Ectodermal cell (in vitro differentiated cells): Measurements from ENCODE around the gene PROM2.

ENCODE experiments used
- H3K27ac ChIP-seq: 2 replicates; pipeline ENCODE4 v1.7.0; 2013; ENCODE audit warnings: mild to moderate bottlenecking, low read depth, low read length; ENCODE audit not compliant: insufficient read depth, poor library complexity, severe bottlenecking
- H3K27me3 ChIP-seq: 2 replicates; pipeline ENCODE4 v1.7.0; 2013; ENCODE audit warnings: mild to moderate bottlenecking, low read length; ENCODE audit not compliant: insufficient read depth, control insufficient read depth, poor library complexity, severe bottlenecking
- H3K36me3 ChIP-seq: one replicate; pipeline ENCODE4 v1.7.0; 2013; ENCODE audit warnings: low read length; ENCODE audit not compliant: control insufficient read depth, insufficient read depth
- H3K4me1 ChIP-seq: one replicate; pipeline ENCODE4 v1.7.0; 2013; ENCODE audit warnings: low read length; ENCODE audit not compliant: control insufficient read depth, insufficient read depth
- H3K4me3 ChIP-seq: 2 replicates; pipeline ENCODE4 v1.7.0; 2013; ENCODE audit warnings: low read depth, low read length, control low read depth; ENCODE audit not compliant: insufficient read depth
- H3K9me3 ChIP-seq: 2 replicates; pipeline ENCODE4 v1.7.0; 2013; ENCODE audit warnings: mild to moderate bottlenecking, low read length, moderate library complexity; ENCODE audit not compliant: control insufficient read depth
- WGBS, 2 experiments: methylation state at CpG; one replicate each; pipeline ENCODE4 v1.1.7; 2013; ENCODE audit warnings: missing lambda C conversion rate in 2 of 2; 5-methylcytosine and 5-hydroxymethylcytosine counted together

PROM2 gene

GRCh38 chr2:95305380-95306061, 31.3 kb downstream of the PROM2 start:
- Histone ChIP-seq H3K36me3 (no peaks in the 10 kb centered on the region), H3K9me3 (no peaks in the 10 kb centered on the region), H3K4me3 (no peak overlapping the region), H3K4me1 (peaks cover 9% of the 10 kb centered on the region), H3K27me3 (no peaks in the 10 kb centered on the region), H3K27ac (no peak overlapping the region)
- WGBS, 2 experiments: 90 to 91% methylated on average over 15 of the region's 15 CpGs

- WGBS, 2 experiments: 87% methylated on average over 10 of the region's 10 CpGs
- no peaks in the 10 kb centered on the region for H3K9me3 ChIP-seq
These were observed 32.2 kb downstream of the PROM2 start for GRCh38 chr2:95306336-95306895.

GRCh38 chr2:95307036-95307435, 32.8 kb downstream of the PROM2 start:
- Histone ChIP-seq H3K36me3 (no peaks in the 10 kb centered on the region), H3K4me1 (peaks cover 9% of the 10 kb centered on the region), H3K9me3 (no peaks in the 10 kb centered on the region), H3K4me3 (no peak overlapping the region), H3K27ac (no peak overlapping the region), H3K27me3 (no peaks in the 10 kb centered on the region)
- 83 to 85% methylated on average over 5 of the region's 5 CpGs for WGBS, 2 experiments

More at GRCh38 chr2:95306336-95306895, 32.2 kb downstream of the PROM2 start:
- Histone ChIP-seq H3K27ac (no peak overlapping the region), H3K4me1 (peaks cover 9% of the 10 kb centered on the region), H3K27me3 (no peaks in the 10 kb centered on the region), H3K4me3 (no peak overlapping the region), H3K36me3 (no peaks in the 10 kb centered on the region)

GRCh38 chr2:95307878-95308277, 33.6 kb downstream of the PROM2 start:
- Histone ChIP-seq H3K27ac (no peak overlapping the region), H3K36me3 (no peaks in the 10 kb centered on the region), H3K4me1 (peaks cover 9% of the 10 kb centered on the region), H3K9me3 (no peaks in the 10 kb centered on the region), H3K27me3 (no peaks in the 10 kb centered on the region), H3K4me3 (no peak overlapping the region)
- 83% methylated on average over 8 of the region's 8 CpGs for WGBS, 2 experiments

- no peak overlapping the region for H3K27ac ChIP-seq
- no peaks in the 10 kb centered on the region for H3K27me3 ChIP-seq
- no peaks in the 10 kb centered on the region for H3K36me3 ChIP-seq
- H3K4me1 ChIP-seq: peaks cover 9% of the 10 kb centered on the region
- no peak overlapping the region for H3K4me3 ChIP-seq
- no peaks in the 10 kb centered on the region for H3K9me3 ChIP-seq
- 91% methylated on average over 12 of the region's 12 CpGs for WGBS, 2 experiments
These were observed 34.3 kb downstream of the PROM2 start for GRCh38 chr2:95308426-95308990.

- Histone ChIP-seq H3K4me3 (no peak overlapping the region), H3K27ac (no peak overlapping the region), H3K4me1 (peaks cover 9% of the 10 kb centered on the region), H3K36me3 (no peaks in the 10 kb centered on the region), H3K27me3 (no peaks in the 10 kb centered on the region), H3K9me3 (no peaks in the 10 kb centered on the region)
- 88 to 90% methylated on average over 8 of the region's 8 CpGs for WGBS, 2 experiments
These were observed 35.4 kb downstream of the PROM2 start for GRCh38 chr2:95309599-95309998.

- H3K27me3 ChIP-seq: no peaks in the 10 kb centered on the region
- no peak overlapping the region for H3K4me3 ChIP-seq
- H3K36me3 ChIP-seq: no peaks in the 10 kb centered on the region
- WGBS, 2 experiments: 91 to 94% methylated on average over 8 of the region's 8 CpGs
- no peak overlapping the region for H3K27ac ChIP-seq
- H3K9me3 ChIP-seq: no peaks in the 10 kb centered on the region
- H3K4me1 ChIP-seq: peaks cover 9% of the 10 kb centered on the region
These were observed 36.0 kb downstream of the PROM2 start for GRCh38 chr2:95310216-95310615.

GRCh38 chr2:95310651-95311050, 36.4 kb downstream of the PROM2 start:
- Histone ChIP-seq H3K27me3 (no peaks in the 10 kb centered on the region), H3K9me3 (no peaks in the 10 kb centered on the region), H3K27ac (no peak overlapping the region), H3K4me1 (peaks cover 9% of the 10 kb centered on the region), H3K36me3 (no peaks in the 10 kb centered on the region), H3K4me3 (no peak overlapping the region)
- 95 to 97% methylated on average over 4 of the region's 4 CpGs for WGBS, 2 experiments

- H3K4me3 ChIP-seq: no peak overlapping the region
- 90 to 92% methylated on average over 26 of the region's 26 CpGs for WGBS, 2 experiments
- no peaks in the 10 kb centered on the region for H3K36me3 ChIP-seq
- no peak overlapping the region for H3K27ac ChIP-seq
- peaks cover 8% of the 10 kb centered on the region for H3K4me1 ChIP-seq
- no peaks in the 10 kb centered on the region for H3K27me3 ChIP-seq
- no peaks in the 10 kb centered on the region for H3K9me3 ChIP-seq
These were observed 37.7 kb downstream of the PROM2 start for GRCh38 chr2:95311815-95312542.

- Histone ChIP-seq H3K4me3 (no peak overlapping the region), H3K9me3 (no peaks in the 10 kb centered on the region), H3K4me1 (peaks cover 12% of the 10 kb centered on the region), H3K36me3 (no peaks in the 10 kb centered on the region), H3K27ac (no peak overlapping the region), H3K27me3 (no peaks in the 10 kb centered on the region)
- 93 to 96% methylated on average over 24 of the region's 24 CpGs for WGBS, 2 experiments
These were observed 38.4 kb downstream of the PROM2 start for GRCh38 chr2:95312543-95313201.
